ENCODE data around the gene PUS7.
"Not testable (repeated sequence)": the region's sequence is repeated elsewhere in the genome, so short reads cannot be mapped to it uniquely, and the experiment has no call there.

PUS7 gene

DNA sequence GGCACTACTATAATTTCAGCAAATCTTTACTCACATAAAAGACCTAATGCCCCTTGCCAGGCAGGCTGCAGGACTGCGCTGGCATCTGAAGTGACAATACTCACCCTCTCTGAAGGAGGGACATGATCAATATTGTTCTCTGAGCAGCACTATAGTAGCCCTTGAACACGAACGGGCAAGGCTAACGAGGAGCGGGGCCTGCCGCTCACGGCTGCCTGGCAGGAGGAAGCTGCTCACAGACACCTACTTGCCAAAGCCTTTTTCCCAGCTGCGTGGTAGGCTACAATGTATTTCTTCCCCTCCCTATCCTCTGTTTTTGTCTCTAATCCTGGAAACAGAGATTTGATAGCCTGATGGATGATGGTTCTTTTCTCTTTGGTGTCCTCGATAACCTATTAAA is 19.9 kb downstream of the PUS7 start:
- DNase-seq (ENCODE audit: low read depth in 1 of 2, low spot score in 1 of 2), result no peak

DNA sequence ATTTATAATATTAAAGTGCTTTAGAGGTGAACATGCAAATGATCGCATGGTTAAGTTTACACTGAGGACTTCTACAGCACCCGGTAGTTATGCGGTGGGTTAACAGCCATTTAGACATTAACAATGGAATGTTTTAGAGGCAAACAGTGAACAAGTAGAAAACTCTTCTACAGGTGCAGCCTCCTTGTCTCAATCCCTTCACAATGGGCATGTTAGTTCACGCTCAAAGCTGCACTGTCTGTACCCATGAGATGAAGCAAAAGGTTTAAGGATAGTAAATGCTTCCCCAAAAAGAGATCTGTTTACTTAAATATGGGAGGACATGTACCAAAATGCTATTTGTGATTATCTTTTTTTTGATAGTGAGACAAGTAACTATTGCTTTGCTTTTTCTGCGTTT is 25.1 kb downstream of the PUS7 start:
- DNase-seq (ENCODE audit: low read depth in 1 of 2, low spot score in 1 of 2), result no peak

DNA sequence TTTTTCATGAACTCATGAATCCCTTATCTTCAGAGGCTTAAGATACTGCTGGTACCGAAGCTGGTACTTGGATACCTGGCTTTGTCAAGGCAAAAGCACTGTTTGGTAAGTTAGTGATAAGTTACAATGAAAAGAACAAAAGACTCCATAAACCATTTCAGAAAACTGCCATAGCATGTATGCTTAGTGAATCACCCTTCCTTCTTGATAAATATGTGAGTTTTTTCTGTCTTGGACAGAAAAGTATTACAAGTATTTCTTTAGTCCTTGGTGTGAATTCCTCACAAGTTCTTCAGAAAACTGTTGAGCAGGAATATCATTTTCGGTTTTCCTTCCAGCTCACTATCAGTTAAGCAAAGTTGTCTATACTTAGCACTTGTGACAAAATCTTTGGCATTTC is 25.6 kb downstream of the PUS7 start:
- no peak for DNase-seq (ENCODE audit: low read depth in 1 of 2, low spot score in 1 of 2)

DNA sequence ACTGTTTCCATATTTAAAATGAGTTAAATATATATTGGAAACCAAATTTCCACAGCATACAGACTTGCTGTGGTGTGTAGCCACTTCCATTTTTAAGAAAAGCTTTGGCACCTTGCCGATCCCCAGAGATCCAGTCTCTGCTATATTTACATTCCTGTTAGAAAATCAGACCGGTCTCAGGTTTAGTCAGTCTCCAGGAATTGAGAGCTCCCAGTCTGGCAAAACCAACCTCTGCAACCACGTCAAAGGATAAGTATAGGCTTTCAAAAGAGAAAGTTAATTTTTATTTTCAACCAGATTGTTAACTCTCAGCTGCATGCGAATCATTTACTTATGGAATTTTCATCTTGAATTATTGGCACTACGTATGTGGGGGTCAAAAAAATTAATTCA is 28.2 kb downstream of the PUS7 start:
- no peak for DNase-seq (ENCODE audit: low read depth in 1 of 2, low spot score in 1 of 2)

DNA sequence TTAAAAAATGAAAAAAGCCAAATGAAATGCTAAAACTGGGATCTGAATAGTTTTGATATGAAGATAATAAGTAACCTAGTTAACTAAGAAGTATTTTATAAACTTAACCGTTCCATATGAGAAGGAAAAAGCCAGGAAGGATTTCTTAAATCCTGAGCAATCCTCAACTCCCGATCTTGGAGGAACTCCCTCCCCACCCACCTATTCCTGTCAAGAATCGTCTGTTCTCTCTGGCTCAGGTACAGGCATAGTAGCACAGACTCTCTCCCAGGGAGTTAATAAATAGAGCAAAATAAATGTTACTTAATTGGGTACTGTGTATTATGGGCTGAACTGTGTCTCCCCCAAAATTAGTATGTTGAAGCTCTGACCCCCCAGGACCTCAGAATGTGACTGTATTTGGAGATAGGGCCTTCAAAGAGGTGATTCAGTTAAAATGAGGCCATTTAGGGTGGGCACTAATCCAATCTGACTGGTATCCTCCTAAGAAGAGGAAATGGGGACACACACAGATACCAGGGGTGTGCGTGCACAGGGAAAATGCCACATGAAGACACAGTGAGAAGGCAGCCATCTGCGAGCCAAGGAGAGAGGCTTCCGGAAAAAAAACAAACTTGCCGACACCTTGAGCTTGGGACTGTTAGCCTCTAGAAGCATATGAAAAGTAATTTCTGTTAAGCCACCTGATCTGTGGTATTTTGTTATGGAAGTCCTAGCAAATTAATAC is 28.7 kb downstream of the PUS7 start:
- DNase-seq (ENCODE audit: low read depth in 1 of 2, low spot score in 1 of 2), result no peak

DNA sequence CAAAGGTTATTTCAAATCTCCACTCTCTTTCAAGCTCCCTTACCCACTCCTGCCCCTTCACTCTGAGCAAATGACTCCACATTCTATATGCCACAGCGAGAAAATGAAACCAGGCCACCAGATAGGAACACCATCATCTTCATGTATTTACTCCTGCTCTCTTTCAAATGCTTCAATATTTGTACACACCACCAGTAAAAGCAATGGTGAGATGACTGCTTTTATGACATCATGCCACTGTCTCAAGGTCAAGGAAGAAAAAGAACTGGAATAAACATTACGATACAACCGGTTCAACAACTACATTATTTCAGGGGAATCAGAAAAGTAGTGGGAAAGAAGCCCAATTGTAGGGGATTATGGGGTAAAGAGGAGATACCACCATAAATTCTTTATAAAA is 32.7 kb downstream of the PUS7 start:
- no peak for DNase-seq (ENCODE audit: low read depth in 1 of 2, low spot score in 1 of 2)

DNA sequence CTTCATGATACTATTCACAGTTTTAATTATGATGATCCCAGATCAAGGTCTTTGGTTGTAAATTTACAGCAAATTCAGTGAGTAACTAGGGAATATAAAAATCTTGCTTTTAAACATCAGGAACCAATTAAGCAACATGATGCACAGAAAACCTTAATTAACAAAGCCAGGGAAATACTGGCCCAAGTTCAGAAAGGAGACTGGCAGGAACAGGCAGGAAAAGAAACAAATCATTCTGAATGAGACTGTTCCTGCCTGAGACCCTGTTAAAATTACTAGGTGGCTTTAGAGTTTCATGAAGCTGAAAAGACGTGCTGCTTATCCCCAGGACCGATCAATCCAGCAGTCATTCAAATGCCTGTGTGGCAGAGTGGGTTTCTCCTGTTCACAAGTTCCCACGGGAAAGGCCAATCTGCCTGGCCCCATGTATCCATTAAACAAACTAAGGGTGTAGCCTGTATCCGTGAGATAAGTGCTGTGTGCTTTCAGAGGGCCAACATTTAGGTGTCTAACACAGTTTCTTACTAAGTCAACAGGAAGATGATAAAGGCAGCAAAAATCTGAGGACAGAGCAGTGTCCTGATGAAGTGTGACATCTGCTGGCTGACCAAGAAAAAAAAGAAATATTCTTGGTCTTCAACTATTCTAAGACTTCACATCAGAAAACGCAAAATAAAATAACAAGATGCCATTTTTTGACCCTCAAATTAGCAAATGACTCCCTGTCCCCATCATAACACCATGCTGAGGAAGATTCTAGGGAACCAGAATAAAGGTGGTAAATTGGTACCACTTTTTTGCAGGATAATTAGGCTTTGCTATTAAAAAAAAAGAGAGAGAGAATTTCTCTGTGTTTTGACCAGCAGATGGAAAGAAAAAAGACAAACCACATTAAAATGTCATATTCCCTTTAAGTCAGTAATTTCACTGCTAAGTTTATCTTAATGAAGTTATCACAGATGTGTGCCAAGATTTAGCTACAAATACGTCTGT is 34.2 kb downstream of the PUS7 start:
- no peak for DNase-seq (ENCODE audit: low read depth in 1 of 2, low spot score in 1 of 2)

DNA sequence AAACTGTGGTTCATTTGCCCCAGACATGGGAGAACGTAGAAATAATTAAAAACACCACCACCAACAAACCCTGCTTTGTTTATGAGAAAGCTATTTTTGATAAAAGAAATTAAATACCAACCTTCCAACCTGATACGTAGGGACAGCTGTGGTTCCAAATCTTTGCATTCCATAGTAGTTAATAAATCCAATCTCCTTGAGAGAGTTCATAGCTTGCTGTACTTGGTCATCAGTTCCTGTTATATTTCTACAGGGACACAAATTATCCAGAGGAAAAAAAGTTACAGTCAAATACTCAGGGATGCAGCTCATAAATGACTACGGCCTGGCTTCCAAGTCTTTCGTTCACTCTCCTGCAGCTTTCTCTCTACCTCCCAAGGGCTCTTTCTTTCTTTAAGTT is 41.1 kb downstream of the PUS7 start:
- DNase-seq (ENCODE audit: low read depth in 1 of 2, low spot score in 1 of 2), result no peak

DNA sequence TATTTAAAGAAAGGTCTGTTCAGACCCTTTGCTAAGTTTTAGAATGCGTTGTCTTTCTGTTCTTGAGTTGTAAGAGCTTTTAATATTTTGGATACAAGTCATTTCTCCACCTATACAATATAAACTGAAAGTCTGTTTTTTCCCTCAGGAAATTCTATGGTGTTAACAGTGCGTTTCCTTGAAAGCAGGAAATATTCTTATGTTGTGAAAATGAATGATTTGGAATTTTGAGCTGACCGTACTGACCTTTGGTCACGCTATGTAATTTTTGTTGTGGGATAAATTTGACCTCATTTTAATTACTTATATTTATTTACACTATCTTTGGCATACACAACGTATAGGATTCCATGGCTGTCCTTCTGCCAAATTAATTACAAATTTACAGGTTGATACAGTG is 43.5 kb downstream of the PUS7 start:
- DNase-seq (ENCODE audit: low read depth in 1 of 2, low spot score in 1 of 2), result no peak

DNA sequence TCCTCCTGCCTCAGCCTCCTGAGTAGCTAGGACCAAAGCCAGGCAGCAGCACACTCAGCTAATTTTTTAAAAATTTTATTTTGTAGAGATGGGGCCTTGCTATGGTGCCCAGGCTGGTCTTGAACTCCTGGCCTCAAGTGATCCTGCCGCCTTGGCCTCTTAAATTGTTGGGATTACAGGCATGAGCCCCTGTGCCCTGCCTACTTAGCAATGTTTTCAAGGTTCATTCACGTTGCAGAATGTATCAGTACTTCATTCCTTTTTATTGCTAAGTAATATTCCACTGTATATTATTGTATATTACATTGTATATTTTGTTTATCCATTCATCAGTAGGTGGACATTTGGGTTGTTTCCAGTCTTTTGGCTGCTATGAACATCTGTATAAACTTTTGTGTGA is 44.2 kb downstream of the PUS7 start:
- no peak for DNase-seq (ENCODE audit: low read depth in 1 of 2, low spot score in 1 of 2)

DNA sequence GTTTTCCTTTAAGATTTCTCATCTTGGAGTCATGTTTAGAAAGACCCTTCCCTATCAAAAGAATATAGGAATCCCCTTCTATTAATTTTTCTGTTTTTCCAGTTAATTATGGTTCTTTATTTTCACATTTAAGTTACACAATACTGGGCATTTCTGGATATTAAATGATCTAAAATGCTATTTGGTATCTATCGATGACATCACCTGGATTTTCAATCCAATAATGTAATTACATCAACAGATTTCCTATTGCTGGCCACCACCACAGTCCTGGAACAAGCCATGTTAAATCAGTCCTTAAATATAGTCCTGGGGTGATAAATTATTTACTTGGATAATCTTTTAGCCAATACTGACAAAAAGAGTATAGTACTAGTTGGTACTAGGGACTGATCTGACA is 48.0 kb downstream of the PUS7 start:
- DNase-seq (ENCODE audit: low read depth in 1 of 2, low spot score in 1 of 2), result no peak

DNA sequence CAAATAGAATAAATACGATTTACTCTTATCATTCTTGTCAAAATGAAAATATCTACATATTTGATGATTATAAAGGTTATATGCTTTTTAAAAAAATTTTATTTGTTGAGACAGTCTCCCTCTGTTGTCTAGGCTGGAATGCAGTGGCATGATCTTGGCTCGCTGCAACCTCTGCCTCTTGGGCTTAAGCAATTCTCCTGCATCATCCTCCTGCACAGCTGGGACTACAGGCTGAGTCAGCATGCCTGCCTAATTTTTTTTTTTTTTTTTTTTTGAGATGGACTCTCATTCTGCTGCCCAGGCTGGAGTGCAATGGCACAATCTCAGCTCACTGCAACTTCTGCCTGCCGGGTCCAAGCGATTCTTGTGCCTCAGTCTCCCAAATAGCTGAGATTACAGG is 48.9 kb downstream of the PUS7 start:
- no peak for DNase-seq (ENCODE audit: low read depth in 1 of 2, low spot score in 1 of 2)

DNA sequence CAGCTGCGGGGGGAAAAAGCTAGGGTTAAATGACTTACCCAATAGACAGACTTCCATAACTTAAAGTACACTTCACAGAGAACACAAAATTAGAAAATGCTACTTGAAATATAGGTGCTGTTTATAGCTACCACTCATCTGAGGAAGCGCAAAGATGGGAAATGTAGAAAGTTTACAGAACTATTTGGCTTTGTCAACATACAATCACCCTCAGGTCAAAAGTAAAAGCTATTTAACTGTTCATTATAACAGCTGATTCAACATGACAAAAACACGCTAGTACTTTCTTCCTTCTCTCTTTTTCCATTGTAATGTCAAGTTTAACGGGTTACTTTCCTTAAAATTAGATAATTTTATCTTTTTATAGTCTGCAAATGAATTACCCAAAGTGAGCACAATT is 51.2 kb downstream of the PUS7 start:
- DNase-seq (ENCODE audit: low read depth in 1 of 2, low spot score in 1 of 2), result no peak

DNA sequence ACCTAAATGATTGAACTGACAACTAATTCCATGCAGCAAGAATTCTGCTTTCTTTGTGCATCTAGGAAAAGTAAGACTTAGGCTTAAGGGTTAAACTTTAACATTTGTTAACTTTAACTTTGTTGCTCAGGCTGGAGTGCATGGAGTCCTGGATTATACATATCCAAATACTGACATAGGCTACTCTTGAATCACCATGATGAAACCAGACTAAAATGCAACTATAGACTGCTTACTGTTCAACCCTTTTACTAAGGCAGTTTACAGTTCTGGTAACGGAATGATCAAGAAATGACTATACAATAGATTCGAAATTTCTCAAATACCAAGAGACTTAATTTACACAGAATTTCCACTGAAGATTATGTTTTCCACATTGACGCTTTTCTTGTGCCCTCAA is 52.0 kb downstream of the PUS7 start:
- DNase-seq (ENCODE audit: low read depth in 1 of 2, low spot score in 1 of 2), result no peak

DNA sequence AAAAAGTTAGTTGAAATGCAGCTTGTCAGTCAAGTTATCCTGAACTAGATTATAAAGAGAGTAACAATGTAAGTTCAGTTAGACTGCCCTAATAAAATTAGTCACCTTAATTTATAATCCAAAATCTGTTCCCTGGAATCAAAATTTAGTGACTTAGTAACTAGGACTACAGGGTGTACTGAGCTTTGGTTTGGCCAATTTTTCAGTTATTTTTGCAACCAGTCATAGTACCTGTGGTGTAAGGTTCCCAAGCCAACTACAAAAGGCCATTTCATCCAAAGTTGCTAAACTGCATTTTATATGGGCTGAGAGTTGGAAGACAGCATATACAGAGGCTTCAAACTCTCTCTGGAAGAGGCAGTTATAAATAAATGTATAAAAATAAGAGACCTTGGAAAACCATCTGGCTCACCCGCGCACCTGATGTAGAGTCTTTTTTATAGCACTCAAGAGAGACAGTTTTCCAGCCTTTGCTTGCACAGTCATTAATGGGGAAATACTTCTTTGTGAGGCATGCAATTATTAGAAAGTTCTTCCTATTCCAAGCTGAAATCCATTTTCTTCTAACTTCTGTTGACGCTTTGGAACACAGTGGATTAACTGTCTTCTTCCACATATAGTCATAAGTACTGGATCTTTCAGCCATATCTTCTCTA is 59.2 kb downstream of the PUS7 start:
- DNase-seq (ENCODE audit: low read depth in 1 of 2, low spot score in 1 of 2), result no peak

DNA sequence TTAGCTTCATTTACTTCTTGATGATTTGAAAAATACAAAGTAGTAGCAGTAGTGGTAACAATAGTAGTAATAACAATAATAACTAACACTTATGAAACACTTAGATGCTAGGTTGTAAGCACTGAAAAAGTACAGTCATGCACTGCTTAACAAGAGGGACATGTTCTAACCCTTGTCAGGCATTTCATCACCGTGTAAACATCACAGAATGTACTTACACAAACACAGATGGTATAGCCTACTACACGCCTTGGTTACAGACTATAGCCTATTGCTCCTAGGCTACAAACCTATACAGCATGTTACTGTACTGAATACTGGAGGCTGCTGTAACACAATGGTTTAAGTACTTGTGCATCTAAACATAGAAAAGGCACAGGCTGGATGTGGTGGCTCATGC is 60.6 kb downstream of the PUS7 start:
- no peak for DNase-seq (ENCODE audit: low read depth in 1 of 2, low spot score in 1 of 2)

DNA sequence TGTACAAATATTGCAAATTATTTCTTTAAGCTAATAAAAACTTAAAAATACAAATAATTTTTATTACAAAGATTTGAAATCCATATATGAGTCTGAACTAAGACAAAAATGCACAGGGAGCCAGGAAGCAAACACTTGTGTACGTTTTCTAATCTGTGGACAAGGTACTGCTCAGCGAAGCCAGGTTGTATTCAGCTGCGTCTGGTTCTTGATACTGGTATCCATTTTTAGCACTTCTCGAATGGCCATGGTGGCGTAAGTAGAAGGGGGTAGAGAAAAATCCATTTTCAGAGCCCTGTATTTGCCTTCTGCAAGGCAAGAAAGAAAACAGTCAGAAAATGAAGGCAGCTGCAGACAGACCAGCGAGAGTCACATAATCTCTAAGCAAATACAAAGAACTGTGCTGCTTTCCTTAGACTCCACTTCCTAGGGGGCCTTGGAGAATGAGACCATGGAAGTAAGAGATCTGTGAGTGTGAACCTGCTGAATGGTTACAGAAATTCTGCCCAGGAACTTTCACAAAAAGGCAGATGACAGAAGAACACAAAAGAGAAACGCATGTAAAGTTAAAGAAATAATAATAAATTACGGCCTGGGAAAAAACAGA is 64.3 kb downstream of the PUS7 start:
- DNase-seq (ENCODE audit: low read depth in 1 of 2, low spot score in 1 of 2), result no peak

DNA sequence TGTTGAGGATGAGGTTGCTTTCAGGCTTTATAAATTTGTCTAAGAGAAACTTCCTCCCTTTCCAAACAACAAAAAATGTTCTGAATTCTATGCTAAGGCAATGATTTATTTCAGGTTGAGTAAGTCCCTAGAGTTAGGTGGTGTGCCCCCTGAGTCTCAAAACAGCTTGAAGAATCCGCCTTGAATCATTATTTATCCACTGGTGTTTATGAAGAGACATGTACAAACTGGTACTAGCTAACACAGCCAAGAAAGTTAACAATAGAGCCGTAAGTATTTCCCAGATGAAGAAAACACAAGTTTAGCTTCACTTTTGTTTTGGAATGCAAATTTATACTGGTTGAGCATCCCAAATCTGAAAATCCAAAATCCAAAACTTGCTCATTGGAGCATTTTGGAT is 67.2 kb downstream of the PUS7 start:
- no peak for DNase-seq (ENCODE audit: low read depth in 1 of 2, low spot score in 1 of 2)

DNA sequence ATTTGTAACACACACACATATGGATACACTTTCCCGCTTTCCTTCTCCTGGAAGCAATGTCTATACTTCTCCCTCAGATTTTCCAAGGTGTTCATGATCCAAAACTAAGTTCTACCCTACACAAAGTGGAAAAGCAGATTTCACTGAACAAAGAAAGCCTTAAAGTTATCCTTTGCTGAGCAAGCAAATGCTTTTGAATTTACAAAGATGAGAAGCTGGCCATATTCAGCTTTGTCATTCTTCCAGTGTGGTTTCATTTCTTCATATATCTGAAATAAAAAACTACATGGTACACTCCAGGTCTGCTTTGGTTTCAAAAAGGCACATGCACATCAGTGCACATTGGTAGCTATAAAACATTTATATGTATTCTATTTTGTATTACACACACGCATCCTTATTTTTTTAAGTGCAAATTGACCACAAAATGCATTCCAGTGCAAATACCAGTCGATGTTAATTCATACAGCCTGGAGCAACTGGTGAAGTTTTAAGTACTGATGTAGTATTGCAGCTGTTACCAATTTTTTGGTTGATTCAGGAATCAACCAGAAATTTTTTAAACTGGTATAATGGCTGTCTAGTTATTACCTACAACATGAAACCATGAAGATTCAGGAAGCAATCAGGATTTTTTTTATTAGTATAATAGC is 67.8 kb downstream of the PUS7 start:
- no peak for DNase-seq (ENCODE audit: low read depth in 1 of 2, low spot score in 1 of 2)

DNA sequence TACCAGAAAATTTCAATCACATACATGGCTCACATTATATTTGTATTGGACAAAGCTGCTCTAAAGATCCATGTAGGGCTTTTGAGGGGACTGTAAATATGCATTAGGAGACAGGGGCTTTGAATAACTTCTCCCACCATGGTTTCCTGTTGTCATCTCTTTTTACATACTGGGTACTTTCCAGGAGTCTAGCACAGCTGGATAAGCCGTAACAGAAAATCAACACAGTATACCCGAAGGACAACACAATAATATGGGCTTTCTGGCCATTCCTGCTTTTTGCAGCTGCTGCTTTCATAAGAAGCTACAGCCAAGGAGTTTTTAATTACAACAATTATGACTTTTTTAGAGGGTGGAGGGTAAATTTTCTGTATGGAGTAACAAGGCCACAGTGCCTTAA is 70.0 kb downstream of the PUS7 start:
- DNase-seq (ENCODE audit: low read depth in 1 of 2, low spot score in 1 of 2), result no peak

DNA sequence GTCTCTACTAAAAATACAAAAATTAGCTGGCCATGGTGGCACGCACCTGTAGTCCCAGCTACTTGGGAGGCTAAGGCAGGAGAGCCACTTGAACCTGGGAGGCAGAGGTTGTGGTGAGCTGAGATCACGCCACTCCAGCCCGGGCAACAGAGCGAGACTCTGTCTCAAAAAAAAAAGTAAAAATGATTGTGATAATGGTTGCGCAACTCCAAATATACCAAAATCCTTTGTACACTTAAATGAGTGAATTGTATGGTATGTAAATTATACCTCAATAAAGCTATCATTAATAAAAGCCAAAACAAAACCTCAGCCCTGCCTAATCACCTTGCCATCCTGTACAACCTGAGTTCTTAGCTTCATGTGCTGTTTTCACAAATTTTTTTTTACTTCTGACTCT is 71.2 kb downstream of the PUS7 start:
- not testable (repeated sequence) for DNase-seq (ENCODE audit: low read depth in 1 of 2, low spot score in 1 of 2)
